ENCODE data around the gene SEMA5A.

Gene SEMA5A

GRCh38 chr5:9399094-9399493 lies 146.8 kb downstream of the SEMA5A start:
- DNase-seq (ENCODE audit: low read depth in 2 of 2) = no peak

DNA sequence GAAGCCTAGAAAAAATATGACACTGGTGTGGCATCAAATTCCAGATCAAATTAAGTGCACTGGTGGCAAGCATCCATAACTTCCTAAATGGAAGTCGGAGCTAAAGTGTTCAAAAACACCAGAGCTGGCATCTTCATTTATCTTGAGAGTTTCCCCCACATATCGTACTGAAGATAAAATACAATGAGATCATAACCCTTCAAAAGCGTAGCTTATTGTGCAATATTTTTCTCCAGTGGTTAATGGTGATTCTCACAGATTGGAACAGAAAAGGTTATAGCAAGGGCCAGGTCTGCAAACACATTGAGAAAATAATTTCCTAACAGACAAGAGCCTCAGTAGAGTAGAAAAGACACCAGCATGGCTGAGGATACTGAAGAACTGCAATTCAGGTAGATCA lies 147.6 kb downstream of the SEMA5A start:
- DNase-seq (ENCODE audit: low read depth in 2 of 2) = no peak

- no peak for DNase-seq (ENCODE audit: low read depth in 2 of 2)
Measured at GRCh38 chr5:9396285-9396770, 149.5 kb downstream of the SEMA5A start.

- no peak for DNase-seq (ENCODE audit: low read depth in 2 of 2)
Measured at GRCh38 chr5:9395706-9396105, 150.2 kb downstream of the SEMA5A start.

DNA sequence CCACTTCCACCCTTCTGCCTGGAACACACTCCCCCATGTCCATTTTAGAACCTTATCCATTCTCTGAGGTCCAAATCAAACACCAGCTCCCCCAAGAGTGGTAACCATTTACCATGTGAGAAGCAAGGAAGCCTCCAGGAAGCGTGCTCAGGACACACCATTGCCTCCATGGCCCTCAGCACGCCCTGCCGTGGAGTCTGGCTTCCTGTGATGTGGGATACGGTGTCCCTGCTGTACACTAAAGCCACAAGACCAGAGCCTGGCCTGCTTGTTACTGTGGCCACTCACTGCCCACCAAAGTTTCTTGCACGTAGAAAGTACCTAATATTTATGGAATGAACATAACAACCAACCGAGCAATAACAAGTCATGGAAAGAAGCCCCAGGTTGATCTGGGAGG lies 151.7 kb downstream of the SEMA5A start:
- DNase-seq (ENCODE audit: low read depth in 2 of 2) = no peak

DNA sequence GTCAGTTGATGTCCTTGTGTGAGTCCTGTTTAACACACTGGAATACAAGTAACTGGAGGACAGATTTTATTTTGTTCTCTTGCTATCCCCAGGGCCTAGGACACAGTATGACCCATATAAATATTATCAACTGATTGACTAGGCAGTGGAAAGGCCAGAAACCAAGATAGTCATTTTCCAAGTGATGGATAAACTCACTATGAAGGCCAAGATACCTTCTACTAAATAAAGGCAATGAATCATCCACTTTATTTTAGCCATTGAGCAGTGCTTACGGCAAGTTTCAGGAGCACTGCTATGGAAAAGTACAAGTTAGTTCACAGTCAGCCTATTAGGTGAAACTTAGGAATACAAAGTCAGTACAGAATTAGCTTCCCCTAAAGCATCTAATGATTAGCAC lies 153.2 kb downstream of the SEMA5A start:
- DNase-seq (ENCODE audit: low read depth in 2 of 2) = no peak

GRCh38 chr5:9391080-9391479 lies 154.8 kb downstream of the SEMA5A start:
- DNase-seq (ENCODE audit: low read depth in 2 of 2) = no peak

DNA sequence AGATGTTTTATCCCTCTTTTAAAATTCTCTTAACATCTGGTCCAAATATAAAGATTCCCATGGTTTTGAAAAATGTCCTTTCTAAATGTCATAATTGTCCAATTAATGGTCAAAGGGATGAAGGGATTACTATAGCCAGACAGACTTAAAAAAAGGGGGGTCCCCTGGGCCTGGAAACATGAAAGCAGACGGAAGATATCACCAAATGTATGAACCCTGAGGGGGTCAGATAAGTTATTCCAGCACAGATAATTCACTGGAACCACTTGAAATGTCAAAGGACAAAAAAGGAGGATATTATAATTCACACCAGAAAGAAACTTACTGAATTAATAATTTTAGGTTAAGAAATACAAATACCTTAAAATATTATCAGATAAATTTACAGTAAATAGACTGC lies 155.8 kb downstream of the SEMA5A start:
- no peak for DNase-seq (ENCODE audit: low read depth in 2 of 2)

DNA sequence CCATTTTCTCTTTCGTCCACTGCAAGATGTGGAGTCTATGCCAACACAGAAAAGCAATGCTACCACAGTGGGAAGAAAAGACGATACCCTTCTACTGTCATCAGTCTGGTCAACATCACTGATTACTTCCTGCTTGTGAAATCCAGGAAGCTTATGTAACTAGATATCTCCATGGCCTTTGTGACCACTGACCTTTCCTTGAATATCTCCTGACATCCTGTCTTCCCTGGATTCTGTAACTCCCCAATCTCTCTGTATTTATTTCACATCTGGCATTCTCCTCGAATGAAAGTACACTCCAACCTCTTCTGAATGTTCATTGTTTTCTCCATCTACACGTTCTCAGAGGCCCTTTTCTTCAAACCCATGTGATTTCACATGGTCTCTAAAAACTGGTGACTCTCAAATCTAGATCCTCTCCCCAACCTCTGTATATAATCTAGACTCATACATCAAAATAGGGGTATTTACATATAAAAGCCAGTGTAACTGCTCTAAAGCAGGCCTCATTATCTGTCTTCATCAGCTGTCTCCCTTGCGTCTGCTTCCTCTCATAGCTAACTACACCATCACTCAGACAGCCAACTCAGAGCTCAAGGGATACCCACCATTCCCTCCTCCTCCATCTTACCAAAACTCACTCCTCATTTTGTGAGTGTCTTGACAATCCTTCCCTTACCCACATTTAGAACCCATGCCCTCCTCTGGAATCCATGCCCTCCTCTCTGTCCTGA lies 156.8 kb downstream of the SEMA5A start:
- no peak for DNase-seq (ENCODE audit: low read depth in 2 of 2)

GRCh38 chr5:9387879-9388278 lies 158.0 kb downstream of the SEMA5A start:
- no peak for DNase-seq (ENCODE audit: low read depth in 2 of 2)

DNA sequence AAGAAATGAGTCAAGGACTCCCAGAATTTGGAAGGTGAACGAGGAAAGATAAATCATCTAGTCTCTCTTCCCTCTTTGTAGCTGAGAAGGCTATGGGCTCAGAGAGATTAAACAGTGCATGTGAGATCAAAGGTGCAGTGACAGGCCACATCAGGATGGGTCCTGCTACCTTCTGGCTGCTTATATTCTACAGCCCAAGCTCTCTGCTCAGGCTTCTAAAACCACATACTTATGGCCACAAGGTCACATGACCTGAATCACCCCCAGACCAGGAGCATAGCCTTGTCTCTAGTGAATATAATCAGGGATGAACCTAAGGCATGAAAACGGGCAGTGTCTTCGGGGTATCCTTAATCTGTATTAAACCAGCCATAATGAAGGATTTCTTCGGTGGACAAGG lies 158.9 kb downstream of the SEMA5A start:
- no peak for DNase-seq (ENCODE audit: low read depth in 2 of 2)

- DNase-seq (ENCODE audit: low read depth in 2 of 2) = no peak
Measured at GRCh38 chr5:9382522-9382921, 163.4 kb downstream of the SEMA5A start.

DNA sequence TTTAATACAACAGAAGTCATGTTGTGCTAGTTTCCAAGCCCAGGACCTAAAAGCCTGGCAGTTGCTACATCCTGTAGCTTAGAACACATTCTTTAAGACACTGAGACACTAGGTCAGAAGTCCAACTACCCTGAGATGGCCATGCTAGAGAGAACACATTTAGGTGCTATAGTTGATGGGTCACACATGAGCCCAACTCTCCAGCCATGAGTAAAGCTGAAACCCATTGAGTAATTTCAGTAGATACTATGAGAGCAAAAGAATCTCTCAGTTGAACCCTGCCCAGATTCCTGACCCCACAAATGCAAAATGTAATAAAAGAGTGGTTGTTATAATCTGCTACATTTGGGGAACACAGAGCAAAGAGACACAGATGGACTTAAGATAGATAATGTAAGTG lies 164.4 kb downstream of the SEMA5A start:
- DNase-seq (ENCODE audit: low read depth in 2 of 2) = no peak

DNA sequence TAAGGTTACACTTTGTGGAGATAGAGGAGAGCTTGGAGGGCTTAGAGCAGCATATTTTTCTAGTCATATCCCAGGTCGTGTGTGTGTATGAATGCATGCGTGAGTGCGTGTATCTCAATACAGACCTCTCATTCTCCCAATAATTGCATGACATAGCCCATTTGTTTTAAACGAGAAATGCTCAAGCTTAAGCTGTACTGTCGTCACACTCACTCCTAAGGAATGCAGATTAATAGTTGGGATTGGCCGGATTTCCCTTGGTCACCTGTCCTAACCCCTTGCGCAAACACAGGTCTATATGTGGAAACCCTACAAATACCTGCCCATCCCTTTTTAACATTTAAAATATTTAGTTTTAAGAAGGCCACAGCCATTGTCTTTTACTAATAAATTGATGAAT lies 165.8 kb downstream of the SEMA5A start:
- DNase-seq (ENCODE audit: low read depth in 2 of 2) = no peak

- DNase-seq (ENCODE audit: low read depth in 2 of 2) = no peak
Measured at GRCh38 chr5:9376363-9377117, 169.3 kb downstream of the SEMA5A start.

DNA sequence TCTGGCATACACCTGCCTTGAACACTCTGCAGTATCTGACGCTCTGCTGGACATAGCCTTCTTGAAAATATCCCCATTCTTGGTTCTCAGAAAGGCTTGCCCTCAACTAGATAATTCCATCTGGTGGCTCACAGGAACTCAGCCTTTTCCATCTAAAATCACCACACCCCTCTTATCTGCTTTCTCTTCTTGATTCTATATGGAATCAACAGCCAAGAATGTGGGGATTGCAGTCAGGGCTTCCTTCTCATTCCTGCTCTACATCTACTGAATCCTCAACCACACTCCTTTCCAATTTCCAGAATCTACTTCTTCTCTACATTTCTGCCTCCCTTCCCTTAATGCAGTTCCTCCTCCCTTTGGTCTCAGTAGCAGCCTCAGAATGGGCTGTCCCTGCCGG lies 170.1 kb downstream of the SEMA5A start:
- DNase-seq (ENCODE audit: low read depth in 2 of 2) = no peak

- DNase-seq (ENCODE audit: low read depth in 2 of 2) = no peak
Measured at GRCh38 chr5:9374025-9374424, 171.8 kb downstream of the SEMA5A start.

DNA sequence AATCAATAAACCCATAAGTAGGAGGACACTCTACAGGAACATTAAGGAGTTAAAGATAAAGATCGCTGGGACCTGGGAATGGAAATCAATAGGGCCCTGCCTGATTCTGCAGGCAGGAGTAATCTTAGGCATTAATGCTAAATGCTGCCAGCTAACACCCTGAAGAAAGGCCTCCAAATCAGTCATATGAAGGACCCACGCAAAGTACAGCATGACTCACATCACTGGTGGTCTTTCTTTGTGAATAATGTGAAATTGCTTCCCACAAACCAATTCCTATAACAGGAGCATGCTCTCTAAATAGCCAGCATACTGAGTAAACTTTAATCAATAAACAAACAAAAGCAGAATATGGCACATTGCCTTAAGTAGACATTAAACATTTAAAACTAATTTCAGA lies 172.3 kb downstream of the SEMA5A start:
- DNase-seq (ENCODE audit: low read depth in 2 of 2) = no peak

- DNase-seq (ENCODE audit: low read depth in 2 of 2) = no peak
Measured at GRCh38 chr5:9370256-9370655, 175.6 kb downstream of the SEMA5A start.

DNA sequence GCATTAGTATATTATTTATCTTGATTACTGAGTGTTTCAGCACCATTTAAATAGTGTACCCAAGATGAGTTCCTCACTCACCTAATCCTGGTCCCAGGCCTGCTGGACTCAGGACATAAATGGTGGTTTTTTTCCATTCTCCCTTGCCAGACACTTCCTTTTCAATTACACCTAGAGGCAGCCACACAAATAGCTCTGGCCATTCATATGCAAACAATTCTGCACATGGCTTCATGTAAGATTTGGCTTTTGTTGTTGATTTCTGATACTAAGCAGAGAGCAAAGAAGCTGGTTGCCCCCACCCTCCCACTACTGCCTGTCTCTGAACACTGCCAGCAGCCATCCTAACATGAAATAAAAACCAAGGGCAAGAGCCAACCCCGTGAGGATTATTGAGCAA lies 180.4 kb downstream of the SEMA5A start:
- no peak for DNase-seq (ENCODE audit: low read depth in 2 of 2)

GRCh38 chr5:9363449-9363848 lies 182.4 kb downstream of the SEMA5A start:
- DNase-seq (ENCODE audit: low read depth in 2 of 2) = no peak

DNA sequence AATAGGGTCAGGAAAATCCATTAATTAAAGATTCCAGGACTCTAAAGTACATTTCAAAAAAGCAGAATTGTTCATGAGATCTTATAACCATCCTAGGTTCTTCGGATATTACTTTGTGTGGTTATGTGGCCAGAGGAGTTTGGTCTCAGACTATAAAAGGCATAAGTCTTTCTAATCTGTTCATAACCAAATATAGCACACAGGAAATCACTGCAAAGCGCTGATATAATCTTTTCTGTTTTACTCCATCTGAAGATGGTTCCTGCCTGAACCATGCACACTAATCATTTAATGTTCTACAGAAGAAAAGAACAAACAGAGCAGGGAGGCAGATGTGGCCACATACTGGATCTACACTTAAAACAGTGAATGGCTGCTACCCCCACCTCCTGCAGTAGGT lies 182.8 kb downstream of the SEMA5A start:
- no peak for DNase-seq (ENCODE audit: low read depth in 2 of 2)

- no peak for DNase-seq (ENCODE audit: low read depth in 2 of 2)
Measured at GRCh38 chr5:9362600-9362999, 183.3 kb downstream of the SEMA5A start.

Measured in stimulated activated CD8-positive, alpha-beta memory T cell treated with anti-CD3 and anti-CD28 coated beads, Interleukin-15, amount 100 ng/mL, for 4 hours (primary cell).